HG03108 (cell line): ENCODE measurements around the gene PDE4D.

Experiments
- ATAC-seq: cut with Tn5 transposase; IDR thresholded peaks from one replicate; pipeline ENCODE4 v1.9.1; 2021; ENCODE audit warnings: moderate library complexity; ENCODE audit not compliant: unreplicated experiment

The PDE4D gene

DNA sequence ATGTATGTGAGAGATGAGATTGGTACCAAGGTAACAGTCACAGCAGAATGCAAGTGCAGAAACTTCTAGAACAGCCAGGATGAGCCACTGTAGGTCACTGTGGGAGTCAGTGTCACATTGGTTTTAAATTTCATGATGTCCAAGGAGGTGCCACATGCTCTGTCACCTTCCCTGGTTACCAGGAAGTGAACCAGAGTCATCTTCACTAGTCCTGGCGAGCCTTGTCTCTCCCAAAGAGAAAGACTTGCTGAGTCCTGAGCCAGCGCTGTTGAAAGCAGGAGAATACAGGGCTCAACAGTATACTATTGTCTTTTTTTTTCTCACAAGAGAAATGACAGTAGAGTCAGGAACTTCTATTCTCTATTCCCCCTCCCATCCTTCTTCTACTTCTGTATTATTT lies 695.2 kb downstream of the PDE4D start:
- no peak for ATAC-seq

- no peak for ATAC-seq
Measured at GRCh38 chr5:59197911-59198310, 695.6 kb downstream of the PDE4D start.

DNA sequence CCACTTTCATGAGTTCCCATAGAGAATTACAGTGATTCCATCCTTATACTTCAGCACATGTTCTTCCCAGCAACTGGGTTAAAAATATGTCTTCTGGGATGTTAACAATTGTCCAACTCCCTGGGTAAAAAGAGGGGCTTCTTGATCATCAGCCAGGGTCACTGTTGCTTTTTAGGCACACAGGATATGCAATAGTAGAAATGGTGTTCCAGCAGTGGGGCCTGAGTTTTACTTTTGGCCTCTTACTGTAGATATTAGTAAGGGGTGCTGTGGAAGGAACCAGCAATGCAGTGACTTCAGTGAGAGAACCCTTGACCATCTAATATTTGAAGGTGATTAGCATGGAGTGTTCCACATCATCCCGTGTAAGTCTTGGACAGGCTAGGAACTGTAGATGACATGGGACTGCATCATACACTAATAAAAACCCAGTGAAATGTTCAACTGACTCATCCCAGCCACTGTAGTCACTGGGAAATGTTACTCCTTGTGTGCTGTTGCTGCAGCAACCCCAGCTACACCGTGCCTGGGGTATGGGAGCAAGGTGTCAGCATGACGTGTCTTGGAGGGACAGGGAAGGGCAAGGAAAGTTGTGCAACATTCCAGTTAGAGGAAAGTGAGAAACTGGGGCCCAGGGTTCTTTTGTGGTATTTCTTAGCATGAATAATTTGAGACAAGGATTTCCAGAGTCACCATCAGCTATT lies 699.8 kb downstream of the PDE4D start:
- no peak for ATAC-seq

DNA sequence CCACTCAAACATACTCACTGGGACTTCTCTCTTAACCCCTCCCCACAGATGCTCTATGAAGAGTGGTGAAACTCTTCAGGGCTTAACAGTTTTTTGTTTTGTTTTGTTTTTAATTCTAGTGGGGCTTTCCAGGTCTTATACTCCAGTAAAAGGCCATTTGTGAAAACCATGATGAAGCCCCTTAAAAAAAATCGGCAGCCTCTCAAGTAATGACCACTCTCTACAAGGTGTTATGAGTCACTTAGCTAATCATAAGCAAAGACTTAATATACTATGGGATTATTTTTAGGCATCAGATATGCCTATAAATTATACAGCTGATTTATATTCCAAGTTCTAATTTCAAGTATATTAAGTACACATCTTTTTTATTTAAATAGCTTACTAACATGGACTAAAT lies 702.8 kb downstream of the PDE4D start:
- no peak for ATAC-seq

GRCh38 chr5:59189472-59190244 lies 703.9 kb downstream of the PDE4D start:
- no peak for ATAC-seq

DNA sequence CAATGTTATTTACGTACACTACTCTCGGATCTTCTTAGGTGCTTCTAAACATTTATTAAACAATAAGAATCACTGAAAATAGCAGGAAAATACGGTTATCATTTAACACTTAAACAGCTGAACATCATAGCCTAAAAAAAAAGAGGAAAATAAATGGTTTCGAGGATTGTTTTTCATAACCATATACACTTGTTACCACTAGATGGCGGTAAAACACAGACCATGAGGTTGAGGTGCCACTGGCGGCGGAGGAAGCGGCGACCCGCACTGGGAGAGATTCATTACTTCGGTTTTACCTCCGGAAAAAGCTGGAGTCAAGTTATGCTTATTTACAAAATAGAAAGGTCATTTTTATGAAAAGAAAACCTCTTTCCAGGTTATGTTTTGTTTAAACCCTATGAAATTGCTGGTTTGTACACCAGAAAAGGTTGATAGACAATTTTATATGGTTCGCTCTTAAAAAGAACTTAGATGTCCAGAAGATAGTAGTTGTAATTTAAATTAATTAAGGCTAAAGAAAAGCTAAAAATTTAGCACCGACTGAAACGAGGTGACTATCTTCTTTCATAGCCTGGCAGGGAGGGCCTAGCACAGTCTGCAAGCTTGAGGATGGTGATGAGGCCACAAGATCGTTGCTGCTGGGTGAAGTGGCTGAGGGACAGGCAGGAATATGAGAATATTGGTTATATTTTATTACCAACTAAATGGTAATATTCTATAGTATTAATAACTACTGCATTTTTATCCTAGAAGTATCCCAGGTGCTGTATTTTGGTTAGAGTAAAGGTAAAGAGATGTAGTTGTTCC lies 704.9 kb downstream of the PDE4D start:
- peak; percentile 76 for ATAC-seq

DNA sequence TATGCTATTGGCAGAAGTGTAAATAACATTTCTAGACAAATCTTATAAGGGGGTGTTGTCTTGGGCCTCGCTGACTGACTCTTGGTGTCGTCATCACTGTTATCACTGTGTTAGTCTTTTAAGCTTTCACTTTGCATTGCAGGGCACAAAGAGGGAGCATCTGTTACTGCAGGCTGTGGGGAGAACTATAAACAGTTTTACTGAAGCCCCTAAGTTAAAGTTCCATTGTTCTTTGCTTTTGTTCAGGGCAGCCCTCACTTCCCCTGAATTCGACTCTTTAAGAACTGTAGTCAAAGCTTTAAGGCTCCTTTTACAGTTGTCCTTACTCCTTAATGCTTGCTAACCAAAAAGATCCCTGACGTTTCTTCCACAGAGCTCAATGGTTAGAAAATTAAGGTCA lies 705.7 kb downstream of the PDE4D start:
- no peak for ATAC-seq

GRCh38 chr5:59186623-59187022 lies 706.9 kb downstream of the PDE4D start:
- no peak for ATAC-seq

DNA sequence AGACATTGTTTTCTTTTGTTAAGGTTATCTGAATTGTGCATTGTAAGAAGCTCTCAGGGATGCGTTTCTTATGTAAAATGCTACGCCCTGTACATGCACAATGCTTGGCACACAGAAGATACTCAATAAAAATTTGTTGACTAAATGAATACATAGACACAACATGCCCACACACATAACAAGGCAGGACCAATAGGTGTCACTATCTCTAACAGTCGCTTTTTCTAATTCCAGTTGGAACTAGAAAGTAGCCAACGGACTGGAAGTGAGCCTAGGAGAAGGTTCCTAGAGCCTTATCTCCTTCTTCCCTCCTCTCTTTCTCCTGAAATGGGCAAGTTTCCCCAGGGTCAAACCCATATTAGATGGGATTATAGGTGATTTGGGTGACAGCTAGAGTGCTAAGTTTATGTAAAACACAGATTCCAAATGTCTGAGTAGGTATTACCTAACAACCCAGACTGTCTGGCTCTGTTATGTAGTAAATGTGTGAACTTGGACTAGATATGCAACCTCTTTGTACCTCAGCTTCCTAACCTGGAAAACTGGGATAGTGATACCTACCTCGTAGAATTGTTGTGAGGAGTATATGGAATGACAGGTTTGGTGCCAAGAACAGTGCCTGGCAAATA lies 707.7 kb downstream of the PDE4D start:
- ATAC-seq, result no peak

- ATAC-seq, result no peak
Measured at GRCh38 chr5:59184769-59185168, 708.8 kb downstream of the PDE4D start.

GRCh38 chr5:59182760-59183159 lies 710.8 kb downstream of the PDE4D start:
- ATAC-seq, result no peak

- ATAC-seq, result peak; percentile 65
Measured at GRCh38 chr5:59180515-59180914, 713.0 kb downstream of the PDE4D start.

GRCh38 chr5:59179704-59180103 lies 713.8 kb downstream of the PDE4D start:
- ATAC-seq, result no peak

DNA sequence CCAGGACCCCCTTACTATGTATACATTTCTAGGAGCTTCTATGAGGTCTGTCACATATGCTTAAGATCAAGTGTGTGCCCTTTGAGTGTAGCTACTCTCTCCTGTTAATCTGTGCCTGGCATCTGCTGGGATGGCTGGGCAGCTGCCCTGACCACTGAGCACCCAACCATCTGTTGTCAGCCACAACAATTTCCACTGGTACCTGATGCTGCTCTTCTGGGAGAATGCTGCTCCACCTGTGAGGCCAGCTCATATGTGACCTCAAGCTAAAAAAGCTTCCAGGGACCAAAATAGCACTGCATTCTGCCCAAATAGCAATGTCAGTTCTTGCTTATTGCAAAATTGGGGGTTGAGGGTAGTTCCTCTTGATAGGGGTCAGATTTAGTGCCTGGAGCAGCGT lies 715.0 kb downstream of the PDE4D start:
- no peak for ATAC-seq

DNA sequence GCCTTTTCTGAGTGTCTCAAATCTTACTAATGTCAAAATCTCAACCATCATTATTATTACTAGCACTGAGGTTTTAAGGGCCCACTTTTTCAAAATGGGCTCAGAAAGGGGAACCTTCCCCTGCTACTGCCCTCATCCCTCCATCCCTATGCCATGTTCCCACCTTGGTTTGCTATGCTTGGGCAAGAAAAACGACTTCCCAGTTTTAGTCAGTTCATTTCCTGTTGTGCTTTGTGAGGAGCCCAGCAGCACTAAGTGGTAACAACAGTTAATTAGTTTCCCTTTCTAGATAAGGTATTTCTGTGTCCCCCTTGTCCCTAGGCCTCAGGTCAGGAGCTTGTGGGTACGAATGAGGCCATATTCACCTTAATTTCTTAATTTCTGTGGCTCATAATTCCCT lies 715.5 kb downstream of the PDE4D start:
- no peak for ATAC-seq

DNA sequence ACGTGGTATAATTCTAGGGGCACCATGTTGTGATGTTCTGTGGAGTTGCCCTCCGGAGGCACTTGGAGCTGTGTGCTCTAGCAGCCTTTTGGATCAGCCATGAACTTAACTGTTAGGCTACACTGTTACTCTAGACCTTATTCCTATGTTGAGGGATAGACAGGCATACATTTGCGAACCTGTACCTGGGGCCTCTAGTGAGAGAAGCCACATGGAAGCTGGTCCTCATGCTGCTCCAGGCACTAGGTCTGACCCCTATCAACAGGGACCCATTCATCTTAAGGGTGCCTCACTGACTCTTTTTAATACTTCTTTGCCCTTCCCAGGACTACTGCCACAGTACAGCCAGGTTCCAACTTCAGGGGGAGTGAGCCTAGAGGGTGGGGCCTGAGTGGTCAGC lies 715.9 kb downstream of the PDE4D start:
- ATAC-seq, result no peak

- no peak for ATAC-seq
Measured at GRCh38 chr5:59174248-59174844, 719.2 kb downstream of the PDE4D start.

- no peak for ATAC-seq
Measured at GRCh38 chr5:59173578-59173977, 719.9 kb downstream of the PDE4D start.

- no peak for ATAC-seq
Measured at GRCh38 chr5:59171131-59171530, 722.4 kb downstream of the PDE4D start.

GRCh38 chr5:59169768-59170150 lies 723.8 kb downstream of the PDE4D start:
- ATAC-seq, result no peak
